Peyer's patch (tissue), 4 donors: ENCODE measurements around the gene CLMP. TPM values are rescaled to one million over a fixed set of nuclear protein-coding genes. Genes with fewer than 3 reads are reported as not detected.

Experiments
- DNase-seq, 3 donors: peaks; one replicate each; pipeline ENCODE4 v3.0.0-alpha.2; 2017 to 2019
- H3K27ac ChIP-seq, 4 donors: fragments of 200-600 bp; sonication (generic); one replicate each; pipeline ENCODE4 v1.5.1; 2016 to 2019
- H3K27me3 ChIP-seq, 2 donors: fragments of 200-600 bp; sonication (generic); one replicate each; pipeline ENCODE4 v1.5.1; 2019
- H3K36me3 ChIP-seq, 3 donors: fragments of 200-600 bp; sonication (generic); one replicate each; pipeline ENCODE4 v1.5.1; 2016 to 2019
- H3K4me1 ChIP-seq, 4 donors: fragments of 200-600 bp; sonication (generic); one replicate each; pipeline ENCODE4 v1.5.1; 2016 to 2019
- H3K4me3 ChIP-seq, 4 donors: fragments of 200-600 bp; sonication (generic); 1 replicate in 3 of 4; 2 replicates in 1 of 4; pipeline ENCODE4 v1.5.1; 2016 to 2019; ENCODE audit warnings: mild to moderate bottlenecking in 1 of 4
- H3K9me3 ChIP-seq, 4 donors: fragments of 200-600 bp; sonication (generic); one replicate each; pipeline ENCODE4 v1.5.1; 2016 to 2019; ENCODE audit warnings: mild to moderate bottlenecking in 1 of 4
- POLR2A ChIP-seq, 2 donors: fragments of 450-650 bp; IDR thresholded peaks; one replicate each; pipeline ENCODE4 v1.5.1; 2017; ENCODE audit warnings: antibody characterized with exemption in 2 of 2, mild to moderate bottlenecking in 2 of 2, moderate library complexity in 2 of 2
- total RNA-seq, 4 donors: library from RNA; depleted of rRNA; stranded (reverse); fragments of >200 nt; gene quantifications; one replicate each; pipeline ENCODE4 v1.1.0, GENCODE V29; 2016
- TF ChIP-seq, protein P1 (sequence below), 6 experiments: fragments of 450-650 bp in 4 of 6; fragments of 200-600 bp in 2 of 6; sonication (generic) in 1 of 6; IDR thresholded peaks; one replicate each; pipeline ENCODE4 v1.5.1; 2017 to 2019; ENCODE audit warnings: antibody characterized with exemption in 6 of 6, mild to moderate bottlenecking in 3 of 6, moderate library complexity in 1 of 6

CLMP gene
- total RNA-seq, 4 donors from 2014 or later: 8.4 to 48.7 (median 13.2) TPM

DNA sequence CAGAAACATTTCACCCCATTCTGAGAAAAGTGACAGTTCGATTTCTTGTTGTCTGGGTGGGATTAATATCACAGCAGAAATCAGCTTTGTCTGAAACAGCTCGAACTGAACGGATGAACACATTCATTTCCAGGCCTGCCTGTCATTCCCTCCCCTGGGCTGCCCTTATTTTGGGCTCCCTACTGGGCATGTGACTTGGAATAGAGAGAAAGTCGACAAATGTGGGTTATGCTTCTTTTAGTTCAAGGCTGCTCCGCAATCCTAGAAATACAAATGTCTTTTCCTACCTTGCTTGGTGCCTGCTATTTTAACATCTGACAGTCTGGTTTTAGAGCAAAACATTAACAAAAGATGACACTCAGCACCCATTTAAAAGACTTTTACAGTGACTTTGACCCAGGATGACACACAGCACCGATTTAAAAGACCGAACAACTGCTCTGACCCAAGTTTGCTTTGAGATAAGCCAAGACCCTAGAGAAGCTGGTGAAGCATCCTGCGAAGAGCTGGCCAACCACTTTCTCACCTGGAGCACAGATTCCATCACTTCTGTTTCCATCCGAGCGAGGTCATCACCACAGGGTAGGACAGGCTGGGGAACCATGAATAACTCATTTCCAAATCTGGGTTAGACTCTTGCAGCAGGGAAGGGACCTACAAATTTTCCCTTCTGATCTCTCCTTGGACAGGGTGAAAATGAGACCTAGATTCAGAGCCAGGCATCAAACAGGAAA is 13.1 kb downstream of the CLMP start:
- TF ChIP-seq POLR2A (IDR thresholded peaks at IDR 0.05): no peak
- TF ChIP-seq, protein P1, sequence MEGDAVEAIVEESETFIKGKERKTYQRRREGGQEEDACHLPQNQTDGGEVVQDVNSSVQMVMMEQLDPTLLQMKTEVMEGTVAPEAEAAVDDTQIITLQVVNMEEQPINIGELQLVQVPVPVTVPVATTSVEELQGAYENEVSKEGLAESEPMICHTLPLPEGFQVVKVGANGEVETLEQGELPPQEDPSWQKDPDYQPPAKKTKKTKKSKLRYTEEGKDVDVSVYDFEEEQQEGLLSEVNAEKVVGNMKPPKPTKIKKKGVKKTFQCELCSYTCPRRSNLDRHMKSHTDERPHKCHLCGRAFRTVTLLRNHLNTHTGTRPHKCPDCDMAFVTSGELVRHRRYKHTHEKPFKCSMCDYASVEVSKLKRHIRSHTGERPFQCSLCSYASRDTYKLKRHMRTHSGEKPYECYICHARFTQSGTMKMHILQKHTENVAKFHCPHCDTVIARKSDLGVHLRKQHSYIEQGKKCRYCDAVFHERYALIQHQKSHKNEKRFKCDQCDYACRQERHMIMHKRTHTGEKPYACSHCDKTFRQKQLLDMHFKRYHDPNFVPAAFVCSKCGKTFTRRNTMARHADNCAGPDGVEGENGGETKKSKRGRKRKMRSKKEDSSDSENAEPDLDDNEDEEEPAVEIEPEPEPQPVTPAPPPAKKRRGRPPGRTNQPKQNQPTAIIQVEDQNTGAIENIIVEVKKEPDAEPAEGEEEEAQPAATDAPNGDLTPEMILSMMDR (IDR thresholded peaks at IDR 0.05): no peak
- no peak overlapping the region for H3K4me3 ChIP-seq
- H3K4me1 ChIP-seq: no peaks in the 10 kb centered on the region
- no peaks in the 10 kb centered on the region for H3K27me3 ChIP-seq
- no peak for DNase-seq
- H3K27ac ChIP-seq: no peak overlapping the region
- no peaks in the 10 kb centered on the region for H3K9me3 ChIP-seq
- no peaks in the 10 kb centered on the region for H3K36me3 ChIP-seq

DNA sequence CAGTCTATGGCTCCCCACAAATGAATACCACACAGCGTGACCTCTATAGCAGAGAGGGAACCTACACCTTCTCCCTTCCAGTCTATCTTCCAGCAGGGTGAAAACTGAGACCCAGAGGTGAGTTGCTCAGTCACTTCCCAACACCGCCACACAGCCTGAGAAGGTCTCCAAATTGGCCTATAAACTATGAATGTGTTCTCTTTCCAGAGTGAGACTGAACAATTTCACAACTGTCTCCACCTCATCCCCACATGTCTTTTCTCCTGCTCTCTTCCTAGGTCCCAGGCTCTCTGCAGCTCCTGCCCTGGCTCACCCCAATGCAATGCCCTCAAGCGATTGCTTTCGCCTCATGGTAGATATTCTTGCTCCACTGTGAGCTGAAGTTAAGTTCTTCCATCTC is 14.0 kb downstream of the CLMP start:
- Histone ChIP-seq H3K27ac (peak overlapping the region in 1 of 4 donors; percentile 31), H3K4me1 (no peaks in the 10 kb centered on the region), H3K9me3 (no peaks in the 10 kb centered on the region), H3K36me3 (no peaks in the 10 kb centered on the region), H3K4me3 (no peak overlapping the region), H3K27me3 (no peaks in the 10 kb centered on the region)
- no peak for TF ChIP-seq POLR2A (IDR thresholded peaks at IDR 0.05)
- TF ChIP-seq, protein P1 (IDR thresholded peaks at IDR 0.05): no peak
- no peak for DNase-seq

DNA sequence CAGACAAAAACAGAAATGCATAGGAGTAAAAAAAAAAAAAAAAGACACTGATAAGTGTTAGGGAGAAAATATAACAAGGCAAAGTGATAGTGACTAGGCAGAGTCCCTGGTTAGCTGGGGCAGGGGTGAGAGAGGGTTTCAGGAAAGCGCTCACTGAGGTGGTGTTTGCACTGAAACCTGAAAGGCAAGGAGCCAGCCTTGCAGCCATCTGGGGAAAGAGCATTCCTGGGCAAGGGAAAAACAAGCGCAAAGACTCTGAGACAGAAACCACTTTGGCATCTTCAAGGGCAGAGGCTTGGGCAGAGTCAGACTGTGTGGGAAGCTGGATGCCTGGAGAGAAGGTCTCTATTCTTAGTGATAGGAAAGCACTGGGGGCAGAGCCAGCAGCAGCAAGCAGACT is 14.5 kb downstream of the CLMP start:
- no peak for DNase-seq
- Histone ChIP-seq H3K27ac (peak overlapping the region in 1 of 4 donors; percentile 31), H3K4me1 (no peaks in the 10 kb centered on the region), H3K27me3 (no peaks in the 10 kb centered on the region), H3K9me3 (no peaks in the 10 kb centered on the region), H3K4me3 (no peak overlapping the region), H3K36me3 (no peaks in the 10 kb centered on the region)
- TF ChIP-seq POLR2A (IDR thresholded peaks at IDR 0.05): no peak
- TF ChIP-seq, protein P1 (IDR thresholded peaks at IDR 0.05): no peak

DNA sequence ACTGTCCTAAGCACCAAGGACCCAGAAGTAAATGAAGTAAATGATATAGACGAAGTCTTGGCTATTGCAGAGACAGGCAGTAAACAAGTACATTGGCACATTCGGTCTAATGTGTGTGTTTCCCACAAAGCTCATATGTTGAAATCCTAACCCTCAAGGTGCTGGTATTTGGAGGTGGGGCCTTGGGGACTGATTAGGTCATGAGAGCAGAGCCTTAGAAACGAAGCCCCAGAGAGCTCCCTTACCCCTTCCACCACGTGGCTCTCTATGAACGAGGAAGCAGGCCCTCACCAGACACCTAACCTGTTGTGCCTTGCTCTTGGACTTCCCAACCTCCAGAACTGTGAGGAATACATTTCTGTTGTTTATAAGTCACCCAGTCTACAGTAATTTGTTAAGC is 14.9 kb downstream of the CLMP start:
- Histone ChIP-seq H3K36me3 (no peaks in the 10 kb centered on the region), H3K9me3 (no peaks in the 10 kb centered on the region), H3K4me3 (no peak overlapping the region), H3K4me1 (no peaks in the 10 kb centered on the region), H3K27ac (peak overlapping the region in 1 of 4 donors; percentile 9), H3K27me3 (no peaks in the 10 kb centered on the region)
- TF ChIP-seq POLR2A (IDR thresholded peaks at IDR 0.05): no peak
- TF ChIP-seq, protein P1 (IDR thresholded peaks at IDR 0.05): no peak
- no peak for DNase-seq

DNA sequence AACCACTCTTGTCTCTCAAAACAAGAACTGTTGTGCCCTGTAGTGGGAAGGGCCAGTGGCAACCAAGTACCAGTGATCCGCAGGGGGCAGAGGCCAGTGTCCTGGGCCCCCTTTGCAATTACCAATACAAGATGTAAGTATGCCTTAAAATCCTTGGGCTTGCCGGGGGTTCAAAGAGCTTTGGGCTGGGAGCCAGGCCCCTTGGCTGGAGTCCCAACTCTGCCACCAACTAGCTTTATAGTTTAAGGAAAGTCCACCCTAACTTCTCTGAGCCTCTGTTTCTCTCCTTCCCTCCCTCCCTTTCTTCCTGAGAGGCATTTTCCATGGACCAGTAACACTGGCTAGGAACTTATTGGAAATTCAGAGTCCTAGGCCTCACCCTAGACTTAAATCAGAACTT is 15.5 kb downstream of the CLMP start:
- no peak for TF ChIP-seq POLR2A (IDR thresholded peaks at IDR 0.05)
- TF ChIP-seq, protein P1 (IDR thresholded peaks at IDR 0.05): no peak
- DNase-seq: peak in 1 of 3 donors; percentile 68
- Histone ChIP-seq H3K27ac (peak overlapping the region in 1 of 4 donors; percentile 9), H3K36me3 (no peaks in the 10 kb centered on the region), H3K27me3 (no peaks in the 10 kb centered on the region), H3K4me1 (no peaks in the 10 kb centered on the region), H3K4me3 (no peak overlapping the region), H3K9me3 (no peaks in the 10 kb centered on the region)
